Activated CD8-positive, alpha-beta memory T cell treated with anti-CD3 and anti-CD28 coated beads for 4 hours (primary cell): Measurements from ENCODE around the gene FAM120A.
"Not testable (repeated sequence)": the region's sequence is repeated elsewhere in the genome, so short reads cannot be mapped to it uniquely, and the experiment has no call there.

Experiments used
- DNase-seq, 2 donors: peaks; one replicate each; pipeline ENCODE4 v3.0.0-alpha.2; 2020; ENCODE audit warnings: low read depth in 2 of 2

Gene FAM120A

DNA sequence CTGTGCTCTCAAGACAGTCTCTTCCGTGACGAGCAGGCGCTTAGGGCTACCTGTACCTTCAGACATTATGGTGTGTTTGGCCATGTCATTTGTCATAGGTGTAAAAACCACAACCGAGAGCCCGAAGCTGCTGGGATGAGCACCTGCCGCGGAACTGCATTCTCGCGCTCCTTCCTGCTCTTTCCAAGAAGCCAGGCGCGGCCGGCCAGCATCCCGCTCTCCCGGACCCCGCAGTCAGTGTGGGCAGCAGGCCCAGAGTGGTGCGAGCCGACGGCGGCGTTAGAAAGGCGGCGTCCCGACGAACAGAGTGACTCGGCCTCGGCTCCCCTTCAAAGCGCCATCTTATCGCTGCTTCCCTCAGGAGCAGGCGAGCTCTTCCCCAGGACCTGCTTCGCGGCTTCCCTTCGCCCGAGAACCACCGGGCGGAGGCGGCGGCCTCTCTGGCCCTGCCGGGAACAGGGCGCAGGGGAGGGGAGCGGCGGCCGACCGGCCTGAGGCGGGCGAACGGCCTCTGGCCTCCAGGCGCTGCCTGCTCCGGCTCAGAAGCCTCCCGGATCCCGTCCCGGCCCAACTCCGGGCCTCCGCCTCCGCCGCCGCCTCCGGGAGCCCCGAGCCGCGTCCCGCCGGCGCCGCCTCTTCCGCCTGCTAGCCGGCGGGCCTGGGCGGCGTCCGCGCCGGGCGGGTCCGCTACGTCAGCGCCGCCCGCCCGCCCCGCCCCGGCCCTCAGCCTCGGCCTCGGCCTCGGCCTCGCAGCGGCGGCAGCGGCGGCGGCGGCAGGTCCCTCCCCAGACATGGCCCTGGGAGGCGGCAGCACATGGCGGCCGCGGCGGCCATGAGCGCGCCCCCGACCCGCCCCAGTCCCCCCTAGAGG, at the start of gene FAM120A:
Gene FAM120A (plus strand): TSS at position 741 of the 871 bp plus-strand sequence. CDS start 231 bp downstream, outside the sequence.
- peak; percentile 45 to 48 for DNase-seq

DNA sequence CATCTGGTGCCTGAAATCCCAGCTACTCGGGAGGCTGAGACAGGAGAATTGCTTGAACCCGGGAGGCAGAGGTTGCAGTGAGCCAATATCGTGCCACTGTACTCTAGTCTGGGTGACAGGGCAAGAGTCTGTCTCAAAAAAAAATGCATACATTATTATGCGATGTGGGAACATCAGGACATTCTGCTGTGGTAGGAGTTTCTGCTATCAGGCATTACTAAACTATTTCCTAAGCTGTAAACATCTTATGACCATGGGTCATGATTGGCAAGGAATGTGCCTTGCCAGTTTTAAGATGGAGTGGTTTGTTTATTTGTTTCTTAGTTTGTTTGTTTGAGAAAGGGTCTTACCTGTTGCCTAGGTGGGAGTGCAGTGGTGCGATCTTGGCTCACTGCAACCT, 45.1 kb upstream of the FAM120A start:
- DNase-seq, result no peak

DNA sequence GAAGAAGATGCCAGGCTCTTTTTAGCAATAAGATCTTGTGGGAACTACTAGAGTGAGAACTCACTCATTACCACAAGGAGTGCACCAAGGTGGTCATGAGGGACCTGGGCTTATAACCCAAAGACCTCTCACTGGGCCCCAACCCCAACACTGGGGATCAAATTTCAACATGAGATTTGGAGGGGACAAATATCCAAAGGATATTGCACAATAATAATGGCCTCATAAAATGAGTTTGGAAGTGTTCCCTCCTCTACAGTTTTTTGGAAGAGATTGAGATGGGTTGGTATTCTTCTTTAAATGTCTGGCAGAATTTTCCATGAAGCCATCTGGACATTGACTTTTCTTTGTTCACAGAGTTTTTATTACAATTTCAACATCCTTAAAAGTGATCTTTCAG, 38.0 kb upstream of the FAM120A start:
- DNase-seq, result no peak

DNA sequence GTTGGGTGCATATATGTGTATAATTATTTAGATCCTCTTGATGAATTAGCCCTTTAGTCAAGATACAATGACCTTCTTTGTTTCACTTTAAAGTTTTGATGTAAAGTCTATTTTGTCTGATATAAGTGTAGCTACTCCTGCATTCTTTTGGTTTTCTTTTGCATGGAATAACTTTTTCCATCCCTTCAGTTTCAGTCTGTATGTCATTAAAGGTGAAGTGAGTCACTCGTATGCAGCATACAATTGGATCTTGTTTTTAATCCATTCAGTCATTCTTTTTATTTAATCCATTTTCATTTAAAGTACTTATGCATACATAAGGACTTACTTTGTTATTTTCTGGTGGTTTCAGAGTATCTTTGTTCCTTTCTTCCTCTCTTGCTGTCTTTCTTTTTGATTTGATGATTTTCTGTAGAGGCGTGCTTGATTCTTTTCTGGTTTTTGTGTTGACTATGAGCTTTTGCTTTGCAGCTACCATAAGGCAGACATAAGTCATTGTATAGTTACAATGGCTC, 36.3 kb upstream of the FAM120A start:
- DNase-seq, result no peak

- no peak for DNase-seq
Measured at GRCh38 chr9:93416530-93417235, 34.8 kb upstream of the FAM120A start.

DNA sequence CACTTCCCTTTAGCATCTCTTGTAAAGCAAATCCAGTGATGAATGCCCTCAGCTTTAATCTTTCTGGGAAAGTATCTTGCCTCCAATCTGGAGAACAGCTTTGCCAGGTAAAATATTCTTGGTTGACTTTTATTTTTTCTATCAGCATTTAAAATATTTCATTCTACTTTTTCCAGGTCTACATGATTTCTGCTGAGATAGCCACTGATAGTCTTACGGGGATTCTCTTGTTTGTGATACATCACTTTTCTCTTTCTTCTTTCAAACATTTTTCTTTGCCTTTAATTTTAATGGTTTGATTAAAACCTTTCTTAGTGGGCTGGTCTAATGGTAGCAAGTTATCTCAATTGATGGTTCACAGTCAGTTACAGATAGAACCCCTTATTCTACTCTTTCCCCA, 33.9 kb upstream of the FAM120A start:
- DNase-seq, result no peak

DNA sequence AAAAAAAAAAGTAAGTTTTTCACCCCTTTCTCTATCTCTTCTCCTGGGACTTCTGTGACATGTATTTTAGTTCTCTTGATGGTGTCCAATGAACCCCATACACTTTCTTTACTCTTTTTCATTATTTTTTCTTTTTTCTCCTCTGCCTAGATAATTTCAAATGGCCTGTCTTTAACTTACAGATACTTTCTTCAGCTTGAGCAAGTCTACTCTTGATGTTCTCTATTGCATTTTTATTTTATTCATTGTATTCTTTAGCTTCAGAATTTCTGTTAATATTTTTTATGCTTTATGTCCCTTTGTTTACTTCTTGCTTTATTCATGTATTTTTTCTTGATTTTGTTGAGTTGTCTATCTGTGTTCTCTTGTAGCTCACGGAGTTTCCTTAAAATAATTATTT, 32.5 kb upstream of the FAM120A start:
- no peak for DNase-seq

DNA sequence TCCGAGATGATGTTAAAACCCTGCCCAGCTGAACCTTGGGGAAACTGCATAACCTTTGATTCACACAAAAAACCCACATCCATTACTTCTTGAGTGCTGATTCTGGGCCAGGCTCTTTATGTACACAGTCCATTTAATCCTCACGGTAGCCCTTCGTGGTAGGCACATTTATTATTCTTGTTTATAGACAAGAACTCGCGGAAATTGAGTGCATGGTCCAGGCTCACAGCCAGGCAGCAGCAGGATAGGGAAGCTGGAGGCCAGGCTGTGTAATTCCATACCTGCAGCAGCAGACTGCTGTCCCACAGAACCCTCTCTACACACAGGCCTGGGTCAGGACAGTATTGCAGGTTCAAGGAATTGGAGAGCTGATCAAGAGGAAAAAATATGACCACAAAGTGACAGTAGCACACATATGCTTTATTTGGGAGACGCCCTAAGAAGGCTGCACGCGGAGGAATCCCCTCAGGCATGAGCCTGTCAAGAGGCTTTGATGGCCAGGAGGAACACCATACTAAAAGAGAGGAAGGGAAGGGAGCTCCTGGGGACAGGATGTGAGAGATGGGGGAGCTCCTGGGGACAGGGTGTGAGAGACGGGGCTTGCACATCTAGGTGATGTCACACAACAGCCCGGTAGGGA, 28.4 kb upstream of the FAM120A start:
- no peak for DNase-seq

GRCh38 chr9:93427655-93428379, 23.7 kb upstream of the FAM120A start:
- DNase-seq, result no peak

DNA sequence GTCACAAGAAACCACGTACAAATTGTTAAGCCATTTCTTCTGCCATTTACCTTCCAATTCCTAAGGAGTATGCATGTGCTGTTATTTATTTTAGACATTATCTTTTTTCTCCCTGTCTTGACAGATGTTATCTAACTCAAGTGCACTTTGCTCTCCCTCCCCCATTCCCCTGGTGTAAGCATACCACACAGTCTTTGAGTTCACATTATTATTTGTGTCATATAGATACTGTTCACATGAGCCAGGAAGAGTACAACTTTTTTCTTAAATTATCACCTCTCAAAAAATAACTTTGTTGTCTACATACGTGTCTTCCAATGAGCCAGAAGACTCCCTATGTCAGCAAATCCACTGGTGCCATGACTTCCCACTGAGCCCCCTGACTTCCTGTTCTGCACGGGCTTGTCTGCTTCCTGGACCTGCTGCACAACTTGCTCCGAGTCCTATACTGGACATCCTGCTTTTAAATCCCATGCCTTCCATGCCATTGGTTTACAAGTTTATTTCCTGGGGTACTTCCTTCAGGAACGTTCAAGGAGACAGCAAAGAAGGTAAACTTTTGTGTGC, 19.9 kb upstream of the FAM120A start:
- no peak for DNase-seq

DNA sequence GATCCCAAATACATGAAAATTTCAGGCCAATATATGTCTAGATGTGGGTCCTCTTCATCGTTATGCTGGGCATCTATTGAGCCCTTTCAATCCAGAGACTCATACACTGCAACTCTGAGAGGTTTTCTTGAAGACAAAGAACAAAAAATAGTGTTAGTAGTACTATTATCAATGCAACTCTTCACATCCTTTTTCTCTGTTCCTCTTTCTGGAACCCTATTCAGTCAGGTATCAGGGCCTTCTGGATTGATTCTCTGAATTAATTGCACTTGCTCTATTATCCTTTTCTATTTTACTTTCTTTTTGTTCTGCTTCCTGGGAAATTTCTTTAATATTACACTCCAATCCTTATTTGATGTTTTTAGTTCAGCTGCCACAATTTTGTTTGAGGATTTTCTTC, 18.5 kb upstream of the FAM120A start:
- DNase-seq, result no peak

GRCh38 chr9:93434056-93434455, 17.4 kb upstream of the FAM120A start:
- DNase-seq, result no peak

DNA sequence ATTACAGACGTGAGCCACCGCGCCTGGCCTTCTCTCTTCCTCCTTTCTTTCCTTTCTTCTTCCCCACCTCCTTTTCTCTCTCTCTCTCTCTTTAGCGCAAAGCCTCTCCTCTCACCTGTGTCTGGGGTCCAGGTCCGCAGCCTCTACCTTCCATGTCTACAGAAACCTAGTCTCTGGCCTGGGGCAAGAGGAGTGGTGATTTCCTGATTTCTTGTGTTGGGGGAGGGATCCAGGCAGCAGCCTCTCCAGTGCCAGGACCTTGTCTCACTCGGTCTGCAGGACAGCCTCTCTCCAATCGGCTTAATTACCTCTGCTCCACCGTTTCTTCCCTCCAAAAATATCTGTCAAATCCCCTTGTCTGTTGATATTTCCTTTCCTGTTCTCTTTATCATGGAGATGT, 16.1 kb upstream of the FAM120A start:
- no peak for DNase-seq

DNA sequence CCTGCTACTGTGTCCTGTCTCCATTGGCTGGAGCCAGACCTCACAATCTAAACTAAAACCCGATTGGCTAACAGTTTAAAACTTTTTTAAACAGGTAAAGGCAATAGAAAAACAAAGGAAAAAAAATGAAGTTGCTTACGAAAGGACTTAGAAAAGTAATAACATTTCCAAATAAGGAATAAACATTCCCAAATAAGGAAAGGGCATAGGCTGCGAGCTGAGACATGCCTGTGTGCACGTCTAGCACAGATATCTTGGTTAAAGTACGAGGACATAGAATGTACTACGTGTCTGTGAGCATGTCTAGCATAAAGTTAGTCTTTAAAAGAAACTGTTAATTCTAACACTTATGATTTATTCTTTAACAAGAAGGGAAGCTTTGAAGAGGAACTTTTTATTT, 15.3 kb upstream of the FAM120A start:
- DNase-seq, result no peak

GRCh38 chr9:93436655-93437407, 14.7 kb upstream of the FAM120A start:
- DNase-seq, result no peak

DNA sequence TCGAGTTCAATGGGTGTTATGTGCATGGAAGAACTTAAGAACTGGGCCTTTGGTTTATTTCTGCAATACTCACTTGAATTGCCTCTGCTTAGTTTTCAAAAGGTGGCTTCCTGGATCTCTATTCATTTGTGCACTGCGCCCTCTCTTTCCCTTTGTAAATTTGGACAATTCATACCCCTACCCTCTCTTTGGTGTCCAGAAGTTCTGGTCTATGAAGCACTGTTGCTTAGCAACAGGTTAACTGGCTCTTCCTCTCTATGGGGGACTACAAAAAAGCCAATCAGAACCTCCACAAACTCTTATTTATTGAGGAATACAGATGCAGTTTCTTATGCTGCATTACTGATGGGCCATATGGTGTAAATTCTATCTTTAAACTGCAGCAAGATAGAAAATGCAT, 13.5 kb upstream of the FAM120A start:
- no peak for DNase-seq

DNA sequence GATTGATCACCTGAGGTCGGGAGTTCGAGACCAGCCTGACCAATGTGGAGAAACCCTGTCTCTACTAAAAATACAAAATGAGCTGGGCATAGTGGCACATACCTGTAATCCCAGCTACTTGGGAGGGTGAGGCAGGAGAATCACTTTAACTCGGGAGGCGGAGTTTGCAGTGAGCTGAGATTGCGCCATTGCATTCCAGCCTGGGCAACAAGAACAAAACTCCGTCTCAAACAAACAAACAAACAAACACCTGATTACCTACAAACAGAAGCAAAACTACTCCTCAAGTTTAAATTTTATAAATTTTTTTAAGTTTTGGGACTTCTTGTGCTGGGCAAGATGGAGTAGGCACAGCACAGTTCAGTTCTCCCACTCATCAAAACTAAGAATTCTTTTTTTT, 12.2 kb upstream of the FAM120A start:
- not testable (repeated sequence) for DNase-seq

GRCh38 chr9:93440896-93441580, 10.4 kb upstream of the FAM120A start:
- DNase-seq, result no peak

DNA sequence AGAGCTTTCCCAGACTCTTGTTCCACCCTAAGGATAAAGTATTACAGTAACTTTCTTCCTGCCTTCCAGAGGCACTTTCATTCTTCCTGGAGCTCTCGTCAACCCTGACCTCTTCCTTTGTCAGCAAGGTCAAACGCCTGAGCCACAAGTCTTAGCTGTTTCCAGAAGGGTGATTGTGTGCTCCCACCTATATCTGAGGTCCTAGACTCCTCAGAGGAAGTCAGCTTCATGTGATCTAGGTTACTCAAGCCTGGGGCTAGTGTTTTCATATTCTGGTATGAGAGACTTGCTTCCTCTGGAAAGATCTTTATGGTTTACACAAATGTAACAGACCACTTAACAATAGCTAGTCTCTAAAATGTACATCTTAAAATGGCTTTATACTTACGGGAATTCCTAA, 5.4 kb upstream of the FAM120A start:
- no peak for DNase-seq

GRCh38 chr9:93447655-93448054, 3.8 kb upstream of the FAM120A start:
- DNase-seq, result no peak
